Nephron progenitor cell (in vitro differentiated cells): Measurements from ENCODE around the gene RPL26.

Experiments used
- DNase-seq: peaks from one replicate; pipeline ENCODE4 v3.0.0; 2021
- H3K27ac Mint-ChIP-seq: 2 replicates; pipeline ENCODE4 v1.8.0; 2021; ENCODE audit warnings: mild to moderate bottlenecking, moderate library complexity, mixed read lengths
- H3K27me3 Mint-ChIP-seq: 2 replicates; pipeline ENCODE4 v1.8.0; 2021; ENCODE audit warnings: mild to moderate bottlenecking, low read depth, mixed read lengths; ENCODE audit not compliant: poor library complexity
- H3K36me3 Mint-ChIP-seq: 2 replicates; pipeline ENCODE4 v1.8.0; 2021; ENCODE audit warnings: low read depth, mixed read lengths
- H3K4me1 Mint-ChIP-seq: 2 replicates; pipeline ENCODE4 v1.8.0; 2021; ENCODE audit warnings: mixed read lengths
- H3K4me3 Mint-ChIP-seq: 2 replicates; pipeline ENCODE4 v1.8.0; 2021; ENCODE audit warnings: mild to moderate bottlenecking, moderate library complexity, mixed read lengths
- H3K9me3 Mint-ChIP-seq: 2 replicates; pipeline ENCODE4 v1.8.0; 2021; ENCODE audit warnings: mild to moderate bottlenecking, moderate library complexity, mixed read lengths
- TF ChIP-seq, protein P1 (sequence below): fragments of 200-600 bp; sonication (generic); IDR thresholded peaks from 2 replicates; pipeline ENCODE4 v1.5.0; 2021; ENCODE audit warnings: antibody characterized with exemption

The RPL26 gene

DNA sequence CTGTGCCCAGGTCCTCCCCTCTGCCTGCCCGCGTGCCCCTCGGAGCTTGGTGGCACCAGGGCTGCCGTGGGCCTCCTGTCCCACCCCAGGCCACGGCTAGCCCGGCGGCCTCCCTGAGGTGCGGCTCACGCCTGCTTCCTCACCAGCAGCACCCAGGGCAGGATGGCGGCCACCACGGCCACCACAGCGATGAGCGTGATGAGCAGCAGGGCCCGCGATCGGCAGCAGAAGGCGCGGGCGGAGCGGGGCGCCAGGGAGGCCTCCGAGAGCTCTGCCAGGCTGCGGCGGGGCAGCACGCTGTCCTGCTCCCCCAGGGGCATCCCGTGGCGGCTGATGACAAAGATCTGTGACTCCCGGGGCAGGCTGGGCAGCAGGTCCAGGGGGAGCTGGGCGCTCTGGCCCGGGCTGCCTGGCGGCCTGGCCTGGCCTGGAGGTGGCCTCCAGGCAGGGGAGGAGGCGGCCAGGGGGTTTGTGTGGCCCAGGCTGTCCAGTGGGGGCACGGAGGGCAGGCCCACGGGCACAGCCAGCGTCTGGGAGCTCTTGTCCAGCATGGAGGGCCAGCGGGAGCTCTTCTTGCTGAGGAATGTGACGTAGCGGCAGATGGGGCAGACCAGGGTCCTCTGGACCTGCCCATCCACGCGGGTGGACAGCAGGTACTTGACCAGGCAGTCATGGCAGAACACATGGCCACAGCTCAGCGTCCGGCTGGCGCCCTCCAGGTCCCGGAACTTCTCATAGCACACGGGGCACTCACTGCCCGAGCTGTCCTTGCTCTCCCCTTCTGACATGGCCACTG lies 9.9 kb upstream of the RPL26 start:
- Mint-ChIP-seq H3K27me3 (peaks cover 40% of the 10 kb centered on the region), H3K4me3 (no peak overlapping the region), H3K9me3 (no peaks in the 10 kb centered on the region), H3K4me1 (no peaks in the 10 kb centered on the region), H3K27ac (no peak overlapping the region), H3K36me3 (no peaks in the 10 kb centered on the region)
- TF ChIP-seq, protein P1, sequence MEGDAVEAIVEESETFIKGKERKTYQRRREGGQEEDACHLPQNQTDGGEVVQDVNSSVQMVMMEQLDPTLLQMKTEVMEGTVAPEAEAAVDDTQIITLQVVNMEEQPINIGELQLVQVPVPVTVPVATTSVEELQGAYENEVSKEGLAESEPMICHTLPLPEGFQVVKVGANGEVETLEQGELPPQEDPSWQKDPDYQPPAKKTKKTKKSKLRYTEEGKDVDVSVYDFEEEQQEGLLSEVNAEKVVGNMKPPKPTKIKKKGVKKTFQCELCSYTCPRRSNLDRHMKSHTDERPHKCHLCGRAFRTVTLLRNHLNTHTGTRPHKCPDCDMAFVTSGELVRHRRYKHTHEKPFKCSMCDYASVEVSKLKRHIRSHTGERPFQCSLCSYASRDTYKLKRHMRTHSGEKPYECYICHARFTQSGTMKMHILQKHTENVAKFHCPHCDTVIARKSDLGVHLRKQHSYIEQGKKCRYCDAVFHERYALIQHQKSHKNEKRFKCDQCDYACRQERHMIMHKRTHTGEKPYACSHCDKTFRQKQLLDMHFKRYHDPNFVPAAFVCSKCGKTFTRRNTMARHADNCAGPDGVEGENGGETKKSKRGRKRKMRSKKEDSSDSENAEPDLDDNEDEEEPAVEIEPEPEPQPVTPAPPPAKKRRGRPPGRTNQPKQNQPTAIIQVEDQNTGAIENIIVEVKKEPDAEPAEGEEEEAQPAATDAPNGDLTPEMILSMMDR, result no peak
- no peak for DNase-seq

GRCh38 chr17:8392274-8392673 lies 9.3 kb upstream of the RPL26 start:
- Mint-ChIP-seq H3K27ac (no peak overlapping the region), H3K27me3 (peaks cover 34% of the 10 kb centered on the region), H3K36me3 (no peaks in the 10 kb centered on the region), H3K4me3 (no peak overlapping the region), H3K4me1 (no peaks in the 10 kb centered on the region), H3K9me3 (no peaks in the 10 kb centered on the region)
- TF ChIP-seq, protein P1, result no peak
- no peak for DNase-seq

DNA sequence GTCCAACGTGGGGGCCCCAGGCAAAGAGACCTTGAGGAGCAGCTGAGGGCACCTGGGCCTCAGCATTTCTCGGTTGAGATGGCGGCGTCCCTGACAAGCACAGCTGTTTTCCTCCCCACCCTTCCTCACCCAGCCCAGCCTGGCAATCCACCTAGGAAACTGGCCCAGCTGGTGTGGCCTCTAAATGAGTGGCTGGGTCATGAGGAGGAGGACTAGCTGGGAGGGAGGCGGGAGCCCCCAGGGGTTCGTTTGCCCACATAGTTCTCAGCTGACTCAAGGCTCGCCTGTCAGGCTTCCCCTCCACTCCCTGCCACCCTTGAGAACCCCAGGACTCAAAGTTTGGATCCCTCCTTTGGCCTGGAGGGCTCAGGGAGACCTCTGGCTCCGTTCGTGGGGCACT lies 8.7 kb upstream of the RPL26 start:
- Mint-ChIP-seq H3K4me1 (peaks cover 2% of the 10 kb centered on the region), H3K9me3 (no peaks in the 10 kb centered on the region), H3K27ac (no peak overlapping the region)

GRCh38 chr17:8387914-8388651 lies 5.1 kb upstream of the RPL26 start:
- peaks cover under 1% of the 10 kb centered on the region for H3K36me3 Mint-ChIP-seq
- peaks cover 2% of the 10 kb centered on the region for H3K27me3 Mint-ChIP-seq
- H3K9me3 Mint-ChIP-seq, result no peaks in the 10 kb centered on the region
- H3K4me3 Mint-ChIP-seq, result no peak overlapping the region
- H3K4me1 Mint-ChIP-seq, result peaks cover 24% of the 10 kb centered on the region
- H3K27ac Mint-ChIP-seq, result no peak overlapping the region
- no peak for DNase-seq
- TF ChIP-seq, protein P1, result no peak

More for the DNA sequence above, 8.7 kb upstream of the RPL26 start:
- no peak for DNase-seq
- Mint-ChIP-seq H3K4me3 (no peak overlapping the region), H3K27me3 (peaks cover 28% of the 10 kb centered on the region), H3K36me3 (no peaks in the 10 kb centered on the region)
- TF ChIP-seq, protein P1, result no peak

- Mint-ChIP-seq H3K36me3 (peaks cover 12% of the 10 kb centered on the region), H3K4me1 (peaks cover 37% of the 10 kb centered on the region), H3K27ac (no peak overlapping the region), H3K4me3 (peak overlapping the region; percentile 24), H3K27me3 (peaks cover 2% of the 10 kb centered on the region), H3K9me3 (no peaks in the 10 kb centered on the region)
- no peak for DNase-seq
- TF ChIP-seq, protein P1, result no peak
Observed at GRCh38 chr17:8386841-8387240, 3.8 kb upstream of the RPL26 start.
